Ishikawa (cell line): Measurements from ENCODE around the gene EVX2.
A peak's percentile ranks its signal among the peaks of the same experiment; 100 is the strongest.

Experiments used
- EGR1 ChIP-seq: IDR thresholded peaks from 2 replicates; pipeline ENCODE4 v1.6.1; 2012
- EP300 ChIP-seq: IDR thresholded peaks from 2 replicates; pipeline ENCODE4 v1.6.1; 2012; ENCODE audit warnings: borderline replicate concordance
- MAX ChIP-seq: IDR thresholded peaks from 2 replicates; pipeline ENCODE4 v1.6.1; 2012
- RAD21 ChIP-seq: IDR thresholded peaks from 2 replicates; pipeline ENCODE4 v1.6.1; 2012; ENCODE audit warnings: low read depth
- REST ChIP-seq: IDR thresholded peaks from 2 replicates; pipeline ENCODE4 v1.6.1; 2012; ENCODE audit warnings: low read depth, mild to moderate bottlenecking

GRCh38 chr2:176118601-176119339 lies 35.0 kb upstream of the EVX2 start:
- TF ChIP-seq EGR1: no peak
- peak; percentile 49 for TF ChIP-seq RAD21
- no peak for TF ChIP-seq EP300
- no peak for TF ChIP-seq MAX
- no peak for TF ChIP-seq REST
